GM21367 (cell line): ENCODE measurements around the gene TRIM27.
"Not testable (repeated sequence)": the region's sequence is repeated elsewhere in the genome, so short reads cannot be mapped to it uniquely, and the experiment has no call there.

ENCODE experiments used
- ATAC-seq: cut with Tn5 transposase; IDR thresholded peaks from one replicate; pipeline ENCODE4 v1.9.1; 2021; ENCODE audit not compliant: unreplicated experiment

The TRIM27 gene

GRCh38 chr6:28900577-28901256 lies 23.1 kb downstream of the TRIM27 start:
- no peak for ATAC-seq

GRCh38 chr6:28898710-28898965 lies 25.1 kb downstream of the TRIM27 start:
- ATAC-seq = no peak

GRCh38 chr6:28897369-28897745 lies 26.4 kb downstream of the TRIM27 start:
- ATAC-seq = no peak

GRCh38 chr6:28896505-28897368 lies 27.0 kb downstream of the TRIM27 start:
- ATAC-seq = peak; percentile 33

- ATAC-seq = peak; percentile 74
Observed at GRCh38 chr6:28895131-28895812, 28.5 kb downstream of the TRIM27 start.

GRCh38 chr6:28893172-28893799 lies 30.5 kb downstream of the TRIM27 start:
- no peak for ATAC-seq

GRCh38 chr6:28892525-28892924 lies 31.3 kb downstream of the TRIM27 start:
- no peak for ATAC-seq

- no peak for ATAC-seq
Observed at GRCh38 chr6:28887796-28888496, 35.8 kb downstream of the TRIM27 start.

- no peak for ATAC-seq
Observed at GRCh38 chr6:28886079-28886439, 37.7 kb downstream of the TRIM27 start.

GRCh38 chr6:28884423-28885131 lies 39.2 kb downstream of the TRIM27 start:
- ATAC-seq = no peak

- ATAC-seq = no peak
Observed at GRCh38 chr6:28880894-28881780, 42.6 kb downstream of the TRIM27 start.

- ATAC-seq = no peak
Observed at GRCh38 chr6:28880519-28880893, 43.3 kb downstream of the TRIM27 start.

GRCh38 chr6:28876710-28877109 lies 47.1 kb downstream of the TRIM27 start:
- ATAC-seq = no peak

GRCh38 chr6:28875191-28875747 lies 48.5 kb downstream of the TRIM27 start:
- ATAC-seq = no peak

- not testable (repeated sequence) for ATAC-seq
Observed at GRCh38 chr6:28872157-28872817, 51.5 kb downstream of the TRIM27 start.

GRCh38 chr6:28871335-28872156 lies 52.2 kb downstream of the TRIM27 start:
- ATAC-seq = no peak

- no peak for ATAC-seq
Observed at GRCh38 chr6:28868873-28869272, 54.9 kb downstream of the TRIM27 start.

- no peak for ATAC-seq
Observed at GRCh38 chr6:28867086-28867409, 56.7 kb downstream of the TRIM27 start.
